K562 (cell line): Measurements from ENCODE around the gene TMEM217. TPM values are rescaled to one million over a fixed set of nuclear protein-coding genes. Genes with fewer than 3 reads are reported as not detected.

ENCODE experiments used
- E2F3 ChIP-seq: fragments of 250-450 bp; sonication (Bioruptor Pico); IDR thresholded peaks from 2 replicates; pipeline ENCODE4 v1.4.0; 2020; ENCODE audit warnings: mild to moderate bottlenecking
- HINFP ChIP-seq: fragments of 450-650 bp; conservative IDR thresholded peaks from 2 replicates; pipeline ENCODE4 v1.6.1; 2016; ENCODE audit warnings: missing genetic modification characterization, low read depth, mild to moderate bottlenecking, control low read depth, missing compliant biosample characterization
- KLF6 ChIP-seq: fragments of 250-450 bp; sonication (Bioruptor Pico); IDR thresholded peaks from 2 replicates; pipeline ENCODE4 v1.4.0; 2020; ENCODE audit warnings: mild to moderate bottlenecking, moderate library complexity, borderline replicate concordance
- LCOR ChIP-seq: sonication (generic); formaldehyde crosslinking; IDR thresholded peaks from 2 replicates; pipeline ENCODE4 v1.8.0; 2022; ENCODE audit warnings: mild to moderate bottlenecking, missing genetic modification reagents
- MCM3 ChIP-seq: fragments of 450-650 bp; IDR thresholded peaks from 2 replicates; pipeline ENCODE4 v1.6.1; 2016
- MXD1 ChIP-seq: fragments of 250-450 bp; sonication (Bioruptor Pico); IDR thresholded peaks from 2 replicates; pipeline ENCODE4 v1.8.0; 2021; ENCODE audit warnings: borderline replicate concordance, mild to moderate bottlenecking, moderate library complexity; ENCODE audit not compliant: poor library complexity, severe bottlenecking
- RBM22 ChIP-seq: fragments of 200-400 bp; formaldehyde crosslinking; IDR thresholded peaks from 2 replicates; pipeline ENCODE4 v1.6.1; 2018; ENCODE audit warnings: low read length, low read depth; ENCODE audit not compliant: poor library complexity, severe bottlenecking
- SMC3 ChIP-seq: conservative IDR thresholded peaks from 2 replicates; pipeline ENCODE4 v1.6.1; 2011; ENCODE audit warnings: low read depth, low read length, improper control_type of control experiment; ENCODE audit not compliant: insufficient read depth
- TEAD1 ChIP-seq, 2 experiments: fragments of 450-650 bp in 1 of 2; sonication (generic) in 1 of 2; formaldehyde crosslinking; IDR thresholded peaks; 2 replicates each; pipeline versions ENCODE4 v1.4.0 to v1.8.0; 2020 to 2022; ENCODE audit warnings: mild to moderate bottlenecking in 2 of 2, missing genetic modification reagents in 1 of 2
- THAP7 ChIP-seq: fragments of 250-450 bp; sonication (Bioruptor Pico); IDR thresholded peaks from 2 replicates; pipeline ENCODE4 v1.5.0; 2021
- ZBED1 ChIP-seq: IDR thresholded peaks from 2 replicates; pipeline ENCODE4 v1.6.1; 2014
- ZC3H11A ChIP-seq: IDR thresholded peaks from 2 replicates; pipeline ENCODE4 v1.6.1; 2012; ENCODE audit warnings: low read depth, low read length, improper control_type of control experiment
- ZNF212 ChIP-seq: fragments of 450-650 bp; formaldehyde crosslinking; IDR thresholded peaks from 2 replicates; pipeline ENCODE4 v1.4.0; 2020; ENCODE audit warnings: mild to moderate bottlenecking
- ZNF24 ChIP-seq: fragments of 450-650 bp; IDR thresholded peaks from 2 replicates; pipeline ENCODE4 v1.6.1; 2016
- ZNF778 ChIP-seq: fragments of 450-650 bp; formaldehyde crosslinking; IDR thresholded peaks from 2 replicates; pipeline ENCODE4 v1.4.0; 2020; ENCODE audit warnings: mild to moderate bottlenecking, moderate library complexity
- polyA plus RNA-seq, 8 experiments: library from polyadenylated mRNA; depleted of rRNA in 4 of 8; stranded (reverse) in 5 of 8; unstranded in 3 of 8; fragments of >200 nt; fragmentation: Nextera tagmentation in 2 of 8; fragmentation: Illumina TruSeq in 1 of 8; extraction: Ambion mirVana in 2 of 8; extraction: Trizol in 1 of 8; gene quantifications; 2 replicates each; pipeline versions ENCODE4 v1.2.1 to v1.2.3, GENCODE V29; 2011 to 2014; ENCODE audit warnings: inconsistent platforms in 1 of 8, missing spikeins in 1 of 8
- total RNA-seq, 7 experiments: library from RNA; depleted of rRNA in 6 of 7; stranded (reverse); fragments of >200 nt in 6 of 7; fragmentation: Illumina TruSeq in 2 of 7; extraction: Trizol in 2 of 7; gene quantifications; 2 replicates each; pipeline versions ENCODE4 v1.2.1 to v1.2.3, GENCODE V29; 2011 to 2021; ENCODE audit warnings: low replicate concordance in 1 of 7
- TF ChIP-seq, protein P1 (sequence below): sonication (generic); formaldehyde crosslinking; IDR thresholded peaks from 2 replicates; pipeline ENCODE4 v1.8.0; 2023; ENCODE audit warnings: missing genetic modification reagents, mild to moderate bottlenecking, borderline replicate concordance
- TF ChIP-seq, protein P2 (sequence below): fragments of 200-400 bp; formaldehyde crosslinking; IDR thresholded peaks from 2 replicates; pipeline ENCODE4 v1.6.1; 2017; ENCODE audit warnings: mild to moderate bottlenecking, low read depth, low read length, moderate library complexity

Gene TMEM217
- total and polyA plus RNA-seq, 9 of the 15 experiments (the other 6 are each of a cell fraction or from before 2014, with no cell fraction given) = 1.3 to 8.0 (median 1.9) TPM

DNA sequence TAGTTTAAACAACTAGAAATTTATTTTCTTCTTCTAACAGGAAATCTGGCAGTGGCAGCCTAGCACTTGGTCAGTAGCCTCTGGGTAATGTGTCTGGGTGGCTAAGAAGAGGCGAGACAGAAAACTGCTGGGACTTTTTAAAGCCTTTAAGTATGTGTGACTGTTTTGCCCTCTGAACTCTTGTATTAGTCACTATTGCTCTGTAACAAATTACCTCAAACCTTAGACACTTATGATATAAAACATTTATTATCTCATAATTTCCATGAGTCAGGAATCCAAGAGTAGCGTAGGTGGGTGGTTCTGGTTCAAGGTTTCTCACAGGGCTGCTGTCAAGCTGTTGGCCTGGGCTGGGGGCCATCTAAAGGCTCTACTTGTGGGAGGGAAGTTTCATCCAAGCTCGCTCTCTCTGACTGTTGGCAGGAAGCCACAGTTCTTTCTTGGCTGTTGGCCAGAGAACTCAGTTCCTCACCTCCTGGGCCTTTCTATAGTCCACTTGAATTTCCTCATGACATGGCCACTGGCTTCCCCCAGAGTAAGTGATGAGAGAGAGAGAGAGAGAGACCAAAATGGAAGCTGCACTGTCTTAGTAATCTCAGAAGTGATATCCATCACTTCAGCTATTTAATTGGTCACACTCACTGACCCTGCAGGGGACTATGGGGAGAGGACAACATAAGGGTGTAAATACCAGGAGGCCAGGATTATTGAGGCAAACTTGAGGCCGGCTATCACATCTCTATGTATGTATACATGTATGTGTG is 17.8 kb downstream of the TMEM217 start (continued):
- TF ChIP-seq, protein P1, sequence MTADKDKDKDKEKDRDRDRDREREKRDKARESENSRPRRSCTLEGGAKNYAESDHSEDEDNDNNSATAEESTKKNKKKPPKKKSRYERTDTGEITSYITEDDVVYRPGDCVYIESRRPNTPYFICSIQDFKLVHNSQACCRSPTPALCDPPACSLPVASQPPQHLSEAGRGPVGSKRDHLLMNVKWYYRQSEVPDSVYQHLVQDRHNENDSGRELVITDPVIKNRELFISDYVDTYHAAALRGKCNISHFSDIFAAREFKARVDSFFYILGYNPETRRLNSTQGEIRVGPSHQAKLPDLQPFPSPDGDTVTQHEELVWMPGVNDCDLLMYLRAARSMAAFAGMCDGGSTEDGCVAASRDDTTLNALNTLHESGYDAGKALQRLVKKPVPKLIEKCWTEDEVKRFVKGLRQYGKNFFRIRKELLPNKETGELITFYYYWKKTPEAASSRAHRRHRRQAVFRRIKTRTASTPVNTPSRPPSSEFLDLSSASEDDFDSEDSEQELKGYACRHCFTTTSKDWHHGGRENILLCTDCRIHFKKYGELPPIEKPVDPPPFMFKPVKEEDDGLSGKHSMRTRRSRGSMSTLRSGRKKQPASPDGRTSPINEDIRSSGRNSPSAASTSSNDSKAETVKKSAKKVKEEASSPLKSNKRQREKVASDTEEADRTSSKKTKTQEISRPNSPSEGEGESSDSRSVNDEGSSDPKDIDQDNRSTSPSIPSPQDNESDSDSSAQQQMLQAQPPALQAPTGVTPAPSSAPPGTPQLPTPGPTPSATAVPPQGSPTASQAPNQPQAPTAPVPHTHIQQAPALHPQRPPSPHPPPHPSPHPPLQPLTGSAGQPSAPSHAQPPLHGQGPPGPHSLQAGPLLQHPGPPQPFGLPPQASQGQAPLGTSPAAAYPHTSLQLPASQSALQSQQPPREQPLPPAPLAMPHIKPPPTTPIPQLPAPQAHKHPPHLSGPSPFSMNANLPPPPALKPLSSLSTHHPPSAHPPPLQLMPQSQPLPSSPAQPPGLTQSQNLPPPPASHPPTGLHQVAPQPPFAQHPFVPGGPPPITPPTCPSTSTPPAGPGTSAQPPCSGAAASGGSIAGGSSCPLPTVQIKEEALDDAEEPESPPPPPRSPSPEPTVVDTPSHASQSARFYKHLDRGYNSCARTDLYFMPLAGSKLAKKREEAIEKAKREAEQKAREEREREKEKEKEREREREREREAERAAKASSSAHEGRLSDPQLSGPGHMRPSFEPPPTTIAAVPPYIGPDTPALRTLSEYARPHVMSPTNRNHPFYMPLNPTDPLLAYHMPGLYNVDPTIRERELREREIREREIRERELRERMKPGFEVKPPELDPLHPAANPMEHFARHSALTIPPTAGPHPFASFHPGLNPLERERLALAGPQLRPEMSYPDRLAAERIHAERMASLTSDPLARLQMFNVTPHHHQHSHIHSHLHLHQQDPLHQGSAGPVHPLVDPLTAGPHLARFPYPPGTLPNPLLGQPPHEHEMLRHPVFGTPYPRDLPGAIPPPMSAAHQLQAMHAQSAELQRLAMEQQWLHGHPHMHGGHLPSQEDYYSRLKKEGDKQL (CRISPR knock-in tag) = no peak
- no peak for TF ChIP-seq RBM22
- TF ChIP-seq LCOR (CRISPR knock-in tag) = no peak
- TF ChIP-seq MXD1 = no peak
- no peak for TF ChIP-seq SMC3
- no peak for TF ChIP-seq ZNF212 (CRISPR knock-in tag)
- TF ChIP-seq, protein P2, sequence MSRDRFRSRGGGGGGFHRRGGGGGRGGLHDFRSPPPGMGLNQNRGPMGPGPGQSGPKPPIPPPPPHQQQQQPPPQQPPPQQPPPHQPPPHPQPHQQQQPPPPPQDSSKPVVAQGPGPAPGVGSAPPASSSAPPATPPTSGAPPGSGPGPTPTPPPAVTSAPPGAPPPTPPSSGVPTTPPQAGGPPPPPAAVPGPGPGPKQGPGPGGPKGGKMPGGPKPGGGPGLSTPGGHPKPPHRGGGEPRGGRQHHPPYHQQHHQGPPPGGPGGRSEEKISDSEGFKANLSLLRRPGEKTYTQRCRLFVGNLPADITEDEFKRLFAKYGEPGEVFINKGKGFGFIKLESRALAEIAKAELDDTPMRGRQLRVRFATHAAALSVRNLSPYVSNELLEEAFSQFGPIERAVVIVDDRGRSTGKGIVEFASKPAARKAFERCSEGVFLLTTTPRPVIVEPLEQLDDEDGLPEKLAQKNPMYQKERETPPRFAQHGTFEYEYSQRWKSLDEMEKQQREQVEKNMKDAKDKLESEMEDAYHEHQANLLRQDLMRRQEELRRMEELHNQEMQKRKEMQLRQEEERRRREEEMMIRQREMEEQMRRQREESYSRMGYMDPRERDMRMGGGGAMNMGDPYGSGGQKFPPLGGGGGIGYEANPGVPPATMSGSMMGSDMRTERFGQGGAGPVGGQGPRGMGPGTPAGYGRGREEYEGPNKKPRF = no peak
- TF ChIP-seq HINFP (tag) = peak; percentile 80
- peak; percentile 57; the same call in 1 of the 2 replicates for TF ChIP-seq ZNF24
- no peak for TF ChIP-seq ZNF778 (CRISPR knock-in tag)
- TF ChIP-seq THAP7 (CRISPR knock-in tag) = no peak
- TF ChIP-seq TEAD1 (CRISPR knock-in tag; IDR thresholded peaks at IDR 0.05) = peak in 1 of 2 experiments; percentile 82; a peak in 1 of 4 replicates
- 0 out of 2 replicates have a peak, but pooled peaks have one; percentile 51 for TF ChIP-seq E2F3 (CRISPR knock-in tag)
- TF ChIP-seq MCM3 = no peak
- no peak for TF ChIP-seq ZBED1
- TF ChIP-seq ZC3H11A = no peak
- TF ChIP-seq KLF6 (CRISPR knock-in tag) = peak; percentile 80; the same call in 1 of the 2 replicates
